HG03045 (cell line): ENCODE measurements around the gene LIPC.

Experiments
- ATAC-seq: cut with Tn5 transposase; IDR thresholded peaks from one replicate; pipeline ENCODE4 v1.9.1; 2021; ENCODE audit warnings: mild to moderate bottlenecking, moderate library complexity; ENCODE audit not compliant: unreplicated experiment

The LIPC gene

DNA sequence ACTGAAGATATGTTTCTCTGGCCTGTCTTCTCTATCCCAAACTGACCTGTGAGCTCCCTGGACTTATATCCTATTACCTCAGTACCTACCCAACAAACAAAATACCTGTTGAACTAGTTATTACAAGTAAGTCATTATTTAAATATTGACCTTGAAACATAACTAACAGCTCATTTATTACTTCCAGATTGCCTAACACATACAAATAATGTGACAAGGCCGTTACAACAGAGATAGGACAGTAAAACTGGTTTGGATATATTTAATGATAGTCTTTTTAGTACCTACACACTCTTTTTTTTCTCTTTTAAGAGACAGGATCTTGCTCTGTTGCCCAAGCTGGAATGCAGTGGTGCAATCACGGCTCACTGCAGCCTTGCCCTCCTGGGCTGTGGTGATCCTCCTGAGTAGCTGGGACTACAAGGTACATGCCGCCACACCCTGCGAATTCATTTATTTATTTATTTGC is 172.7 kb downstream of the LIPC start:
- ATAC-seq: no peak

DNA sequence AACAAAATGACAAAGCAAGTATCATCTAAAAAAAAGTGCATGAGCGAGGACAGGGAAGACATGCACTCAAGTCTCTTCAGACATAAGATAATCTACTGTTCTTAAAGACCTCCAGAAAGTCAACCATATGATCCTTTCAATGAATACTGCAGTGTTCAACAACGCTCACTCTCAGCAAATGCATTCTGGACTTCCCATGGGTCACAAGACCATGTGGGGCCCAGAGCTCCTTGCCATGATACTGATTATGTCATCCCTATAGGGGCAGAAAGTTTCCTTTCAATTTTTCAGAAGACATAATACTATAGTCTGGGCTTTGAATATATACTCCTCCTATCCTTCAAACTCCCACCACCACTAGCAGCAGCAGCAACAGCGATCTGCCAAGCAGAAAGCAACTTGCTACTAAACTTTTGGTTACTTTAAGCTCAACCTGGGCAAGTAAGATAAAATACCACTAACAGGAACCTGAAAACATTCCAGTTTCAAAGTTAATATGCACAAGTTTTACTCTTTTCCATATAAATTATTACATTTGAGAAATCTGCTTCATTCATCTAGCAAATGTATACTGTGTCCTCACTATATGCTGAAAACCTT is 174.2 kb downstream of the LIPC start:
- no peak for ATAC-seq

DNA sequence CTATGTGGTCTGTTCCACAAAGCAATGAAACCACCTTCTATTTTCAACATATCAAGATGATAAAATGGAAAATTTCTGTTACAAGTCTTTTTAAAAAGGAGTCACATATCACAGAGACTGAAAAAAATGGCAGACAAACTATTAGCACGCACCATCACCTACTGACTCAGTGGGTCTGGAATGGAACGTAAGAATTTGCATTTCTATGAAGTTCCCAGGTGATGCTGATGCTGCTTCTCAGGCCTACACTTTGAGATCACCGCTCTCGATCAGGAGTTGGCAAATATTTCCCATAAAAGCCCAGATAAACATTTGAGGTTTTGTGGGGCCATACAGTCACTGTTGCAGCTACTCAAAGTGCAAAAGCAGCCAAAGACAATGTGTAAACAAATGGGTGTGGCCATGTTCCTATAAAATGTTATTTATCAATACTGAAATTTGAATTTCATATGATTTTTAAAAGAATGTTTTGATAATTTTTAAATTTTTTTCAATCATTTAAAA is 174.8 kb downstream of the LIPC start:
- no peak for ATAC-seq

DNA sequence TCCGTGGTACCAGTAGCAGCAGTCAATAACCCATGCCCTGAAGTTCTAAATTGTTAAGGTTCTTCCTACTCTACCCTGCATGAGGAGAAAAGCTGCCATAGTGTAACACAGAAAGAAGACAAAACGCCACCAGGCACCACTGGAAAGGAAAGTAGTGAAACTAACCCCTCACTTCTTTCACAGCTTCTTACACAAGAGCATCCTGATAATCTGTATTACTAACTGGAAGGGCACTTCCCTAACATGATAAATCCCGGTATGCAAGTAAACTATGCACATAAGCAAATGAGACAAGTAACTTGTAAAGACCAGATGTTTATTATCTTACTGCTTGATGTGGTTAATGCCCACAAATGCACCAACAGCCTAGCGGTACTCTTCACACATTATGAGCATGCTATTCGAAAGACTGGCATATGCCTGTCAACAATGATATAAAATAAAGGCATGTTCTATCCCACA is 176.4 kb downstream of the LIPC start:
- no peak for ATAC-seq

DNA sequence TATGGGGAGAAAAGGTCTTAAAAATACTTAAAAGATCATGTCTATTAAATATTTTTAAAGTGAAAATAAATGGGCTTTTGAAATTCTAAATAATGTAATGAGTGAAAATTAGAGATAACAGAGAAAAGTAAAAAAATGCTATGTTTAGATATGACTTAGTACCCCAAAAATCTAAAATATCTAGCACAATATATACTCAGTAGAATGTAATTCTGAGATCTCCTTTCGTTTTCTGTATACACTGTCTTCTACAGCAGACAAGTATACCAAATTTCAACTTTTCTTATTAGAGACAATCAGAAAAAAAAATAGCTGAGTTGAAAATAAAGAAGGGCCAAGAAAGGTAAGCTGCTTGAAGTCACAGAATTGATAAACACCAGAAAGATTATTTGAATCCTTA is 176.9 kb downstream of the LIPC start:
- ATAC-seq: no peak

DNA sequence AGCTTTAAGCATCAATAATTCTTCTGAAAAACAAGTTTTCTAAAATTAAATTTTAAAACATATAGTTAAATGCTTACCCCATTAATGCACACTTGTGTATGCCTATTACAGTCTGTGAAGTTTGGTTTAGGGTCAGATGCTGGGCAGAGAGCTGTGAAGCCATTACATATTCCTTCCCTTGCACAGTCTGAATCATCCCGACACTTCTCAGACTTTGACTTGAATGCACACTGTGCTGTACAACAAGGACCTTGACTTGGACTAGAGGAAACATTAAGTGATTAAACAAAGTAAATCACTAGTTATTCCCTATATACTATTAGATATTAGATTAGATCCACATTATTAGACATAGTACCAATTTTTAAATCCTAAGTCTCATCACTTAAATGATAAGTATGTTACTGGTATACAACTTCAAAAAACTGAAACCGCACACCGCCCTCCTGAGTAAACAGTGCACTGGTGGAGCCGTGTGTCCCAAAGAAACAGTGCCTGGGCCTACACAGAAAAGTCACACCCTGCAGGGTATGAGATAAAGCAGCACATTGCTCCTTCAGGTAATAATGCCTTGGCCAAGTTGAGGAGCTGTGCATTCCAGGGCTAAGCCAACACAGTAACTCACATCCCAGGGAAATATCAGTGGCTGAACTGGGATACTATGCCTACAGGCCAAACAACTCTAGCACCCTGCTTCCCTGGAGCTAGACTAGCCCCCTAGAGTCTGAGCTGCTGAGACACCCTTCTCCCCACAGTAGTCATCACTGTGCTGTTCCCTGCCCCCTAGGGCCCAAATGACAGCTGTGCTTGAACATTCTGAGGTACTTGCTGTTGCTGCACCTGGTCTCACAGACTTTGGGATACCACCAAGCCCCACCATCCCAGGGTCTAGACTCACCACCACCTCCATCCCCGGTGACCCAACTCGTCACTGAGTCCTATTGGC is 180.2 kb downstream of the LIPC start:
- no peak for ATAC-seq

DNA sequence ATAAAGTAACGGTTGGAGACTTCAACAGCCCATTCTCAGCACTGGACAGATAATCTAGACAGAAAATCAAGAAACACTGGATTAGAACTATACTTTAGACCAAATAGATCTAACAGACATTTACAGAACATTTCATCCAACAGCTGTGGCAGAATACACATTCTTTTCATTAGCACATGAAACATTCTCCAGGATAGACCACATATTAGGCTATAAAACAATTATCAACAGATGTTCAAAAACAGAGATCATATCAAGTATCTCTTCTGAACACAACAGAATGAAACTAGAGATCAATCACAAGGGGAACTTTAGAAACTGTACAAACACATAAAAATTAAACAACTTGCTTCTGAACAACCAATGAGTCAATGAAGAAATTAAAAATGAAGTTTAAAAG is 184.4 kb downstream of the LIPC start:
- no peak for ATAC-seq
